D721Med (cell line): Measurements from ENCODE around the gene ITPRIP.

Source experiments
- DNase-seq: peaks from one replicate; pipeline ENCODE4 v3.0.0; 2011; ENCODE audit warnings: low spot score; ENCODE audit not compliant: insufficient read length
- FAIRE-seq: peaks from 2 replicates; lab custom pipeline; 2011; peaks lifted over from hg19 to GRCh38; lab: Jason Lieb, UNC
- TF ChIP-seq, protein P1 (sequence below): IDR thresholded peaks from 2 replicates; pipeline ENCODE4 v1.5.1; 2012; ENCODE audit warnings: mild to moderate bottlenecking, control low read depth; ENCODE audit not compliant: insufficient read depth; ENCODE audit errors: missing control alignments

The ITPRIP gene

DNA sequence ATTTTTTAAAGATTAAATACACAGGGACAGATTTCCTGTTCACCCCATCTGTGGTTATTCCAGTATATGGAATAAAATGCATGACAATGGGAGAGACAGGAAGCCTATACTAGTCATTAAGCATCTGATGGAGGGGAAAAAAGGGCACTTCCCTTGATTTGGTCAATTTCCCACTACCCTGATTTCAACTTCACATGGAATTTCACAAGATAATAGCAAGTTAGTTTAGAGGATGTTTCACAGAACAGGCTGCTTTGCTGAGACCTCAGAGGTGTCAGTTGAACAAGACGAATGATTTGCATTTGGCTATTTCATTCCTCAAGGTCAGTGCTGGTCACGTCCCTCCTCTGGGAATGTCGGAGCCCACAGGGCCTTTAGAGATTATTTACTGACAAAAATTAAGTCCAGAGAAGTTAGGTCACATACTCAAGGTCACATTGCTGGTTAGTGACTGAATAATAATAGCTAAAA is 4.7 kb upstream of the ITPRIP start:
- no peak for DNase-seq
- no peak for FAIRE-seq
- TF ChIP-seq, protein P1, sequence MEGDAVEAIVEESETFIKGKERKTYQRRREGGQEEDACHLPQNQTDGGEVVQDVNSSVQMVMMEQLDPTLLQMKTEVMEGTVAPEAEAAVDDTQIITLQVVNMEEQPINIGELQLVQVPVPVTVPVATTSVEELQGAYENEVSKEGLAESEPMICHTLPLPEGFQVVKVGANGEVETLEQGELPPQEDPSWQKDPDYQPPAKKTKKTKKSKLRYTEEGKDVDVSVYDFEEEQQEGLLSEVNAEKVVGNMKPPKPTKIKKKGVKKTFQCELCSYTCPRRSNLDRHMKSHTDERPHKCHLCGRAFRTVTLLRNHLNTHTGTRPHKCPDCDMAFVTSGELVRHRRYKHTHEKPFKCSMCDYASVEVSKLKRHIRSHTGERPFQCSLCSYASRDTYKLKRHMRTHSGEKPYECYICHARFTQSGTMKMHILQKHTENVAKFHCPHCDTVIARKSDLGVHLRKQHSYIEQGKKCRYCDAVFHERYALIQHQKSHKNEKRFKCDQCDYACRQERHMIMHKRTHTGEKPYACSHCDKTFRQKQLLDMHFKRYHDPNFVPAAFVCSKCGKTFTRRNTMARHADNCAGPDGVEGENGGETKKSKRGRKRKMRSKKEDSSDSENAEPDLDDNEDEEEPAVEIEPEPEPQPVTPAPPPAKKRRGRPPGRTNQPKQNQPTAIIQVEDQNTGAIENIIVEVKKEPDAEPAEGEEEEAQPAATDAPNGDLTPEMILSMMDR = no peak

- TF ChIP-seq, protein P1 = no peak
- FAIRE-seq (no peak), DNase-seq (no peak)
Observed at GRCh38 chr10:104340641-104341040, 2.4 kb upstream of the ITPRIP start.

- no peak for DNase-seq
- FAIRE-seq = no peak
- TF ChIP-seq, protein P1 = no peak
Observed at GRCh38 chr10:104340111-104340526, 1.9 kb upstream of the ITPRIP start.

DNA sequence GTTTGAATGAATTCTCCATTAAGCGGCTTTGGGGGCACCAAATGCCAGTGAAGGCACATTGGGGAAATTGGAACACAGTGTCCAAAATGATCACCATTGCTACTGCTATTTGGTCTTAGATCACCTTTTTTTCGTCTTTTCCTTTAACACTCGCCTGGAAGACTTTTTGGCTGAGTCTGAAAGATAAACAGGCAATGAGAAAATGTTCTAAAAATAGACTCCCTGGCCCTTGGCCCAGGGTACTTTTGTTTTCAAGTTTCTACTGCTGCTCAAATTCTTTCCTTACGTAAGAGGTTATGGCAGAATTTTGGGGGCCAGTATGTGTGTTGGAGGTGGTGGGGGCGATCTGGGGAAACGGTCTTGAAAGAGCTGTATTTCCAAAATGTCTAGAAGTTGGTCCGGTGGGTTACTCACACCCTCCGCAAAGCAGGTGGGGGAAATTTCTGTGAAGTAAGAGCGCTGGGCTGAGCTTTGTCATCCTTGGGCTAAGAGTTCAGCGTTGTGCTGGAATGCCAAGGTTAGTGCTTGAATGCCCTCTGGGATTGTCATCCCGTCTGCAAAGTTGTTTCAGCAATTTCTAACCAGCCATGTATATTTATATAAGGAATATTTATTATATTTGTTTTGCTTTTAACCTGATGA is 1.3 kb upstream of the ITPRIP start:
- FAIRE-seq (no peak), DNase-seq (no peak)
- TF ChIP-seq, protein P1 = no peak

DNA sequence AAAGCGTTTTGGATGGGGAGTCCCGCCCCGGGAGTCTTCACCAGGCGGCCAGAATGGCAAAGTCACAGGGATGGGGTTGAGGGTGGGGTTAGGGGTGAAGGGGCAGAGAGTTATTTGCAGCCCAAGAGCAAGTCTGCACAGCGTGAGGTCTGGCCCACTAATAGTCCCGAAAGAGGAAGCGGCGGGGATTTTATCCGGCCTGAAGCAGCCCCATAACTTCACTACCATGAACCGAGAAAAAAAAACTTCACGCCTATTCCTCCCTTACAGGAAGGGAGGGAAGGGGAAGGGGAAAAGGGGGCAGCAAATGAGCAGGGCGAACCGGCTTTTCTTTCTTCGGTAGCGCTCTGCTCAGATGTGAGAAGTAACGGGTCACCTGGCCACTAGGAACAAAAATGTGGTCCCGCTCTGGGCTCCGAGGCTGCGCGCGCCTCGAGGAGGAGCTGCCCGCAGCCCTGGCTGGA is 712 bp downstream of the ITPRIP start:
- DNase-seq = no peak
- no peak for FAIRE-seq
- TF ChIP-seq, protein P1 = no peak

GRCh38 chr10:104336821-104337467 is 1.3 kb downstream of the ITPRIP start:
- no peak for FAIRE-seq
- no peak for DNase-seq
- TF ChIP-seq, protein P1 = no peak
